HG03175 (cell line): Measurements from ENCODE around the gene ADGRB3.

Experiments used
- ATAC-seq: cut with Tn5 transposase; IDR thresholded peaks from one replicate; pipeline ENCODE4 v1.9.1; 2021; ENCODE audit warnings: mild to moderate bottlenecking, moderate library complexity; ENCODE audit not compliant: unreplicated experiment

ADGRB3 gene

DNA sequence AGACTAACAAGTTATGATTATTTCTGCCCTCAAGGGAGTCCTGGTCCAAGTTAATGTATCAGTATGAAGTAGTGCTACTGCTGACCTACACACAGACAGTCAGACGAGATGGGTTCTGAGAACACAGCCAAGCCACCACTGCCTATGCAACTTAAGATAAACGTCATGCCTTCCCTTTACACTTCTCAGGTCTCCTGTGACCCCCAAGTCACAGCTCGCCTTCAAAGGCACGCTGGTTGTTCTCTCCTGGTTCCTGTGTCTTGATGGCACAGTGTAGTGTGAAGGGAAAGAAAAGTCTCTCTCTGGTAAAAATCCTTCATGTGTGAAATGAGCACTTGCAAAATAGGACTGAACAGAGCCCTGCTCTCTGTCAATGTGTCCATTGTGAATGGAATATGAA lies 377.8 kb downstream of the ADGRB3 start:
- ATAC-seq: no peak

GRCh38 chr6:69018906-69019305 lies 383.8 kb downstream of the ADGRB3 start:
- no peak for ATAC-seq

- ATAC-seq: no peak
These were observed 384.8 kb downstream of the ADGRB3 start for GRCh38 chr6:69019832-69020231.

DNA sequence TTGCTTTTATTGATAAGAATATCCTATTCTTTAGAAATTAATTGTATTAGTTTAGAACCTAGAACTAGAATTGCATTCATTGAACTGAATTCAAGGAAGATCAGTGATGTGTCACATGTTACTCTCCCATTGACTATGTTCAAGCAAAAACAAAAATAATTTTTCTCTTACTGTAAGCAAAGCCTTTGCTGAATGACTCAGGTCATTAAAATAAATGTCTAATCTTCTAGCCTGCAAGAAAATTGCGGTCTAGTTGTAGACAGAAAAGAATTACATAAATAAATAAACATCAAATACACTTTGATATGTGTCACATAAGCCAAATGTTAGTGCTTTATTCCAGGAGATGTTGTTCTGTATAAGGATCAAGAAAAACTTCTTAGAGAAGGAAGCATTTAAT lies 387.9 kb downstream of the ADGRB3 start:
- ATAC-seq: no peak

- no peak for ATAC-seq
These were observed 391.2 kb downstream of the ADGRB3 start for GRCh38 chr6:69026243-69026642.

DNA sequence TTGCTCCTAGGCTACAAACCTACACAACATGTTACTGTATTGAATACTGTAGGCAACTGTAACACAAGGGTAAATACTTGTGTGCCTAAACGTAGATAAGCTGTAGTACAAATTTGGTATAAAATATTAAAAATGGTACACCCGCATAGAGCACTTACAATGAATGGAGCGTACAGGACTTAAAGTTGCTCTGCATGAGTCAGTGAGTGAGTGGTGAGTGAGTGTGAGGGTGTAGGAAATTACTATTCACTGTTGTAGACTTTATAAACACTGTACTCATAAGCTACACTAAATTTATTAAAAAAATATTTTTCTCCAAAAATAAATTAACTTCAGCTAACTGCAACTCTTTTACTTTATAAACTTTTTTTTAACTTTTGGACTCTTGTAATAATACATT lies 391.6 kb downstream of the ADGRB3 start:
- no peak for ATAC-seq

GRCh38 chr6:69027861-69028260 lies 392.8 kb downstream of the ADGRB3 start:
- ATAC-seq: no peak

DNA sequence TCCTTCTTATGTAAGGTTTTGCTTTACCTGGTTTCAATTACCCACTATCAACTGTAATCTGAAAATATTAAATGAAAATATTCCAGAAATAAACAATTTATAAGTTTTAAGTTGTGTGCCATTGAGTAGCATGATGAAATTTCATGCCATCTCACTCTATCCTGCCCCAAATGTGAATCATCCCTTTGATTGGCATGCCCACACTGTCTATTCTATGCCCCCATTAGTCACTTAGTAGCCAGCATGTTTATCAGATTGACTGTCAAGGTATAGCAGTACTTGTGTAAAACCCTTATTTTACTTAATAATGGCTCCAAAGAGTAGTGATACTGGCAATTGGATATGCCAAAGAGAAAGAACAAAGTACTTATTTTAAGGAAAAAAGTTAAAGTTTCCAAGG lies 403.8 kb downstream of the ADGRB3 start:
- ATAC-seq: no peak

DNA sequence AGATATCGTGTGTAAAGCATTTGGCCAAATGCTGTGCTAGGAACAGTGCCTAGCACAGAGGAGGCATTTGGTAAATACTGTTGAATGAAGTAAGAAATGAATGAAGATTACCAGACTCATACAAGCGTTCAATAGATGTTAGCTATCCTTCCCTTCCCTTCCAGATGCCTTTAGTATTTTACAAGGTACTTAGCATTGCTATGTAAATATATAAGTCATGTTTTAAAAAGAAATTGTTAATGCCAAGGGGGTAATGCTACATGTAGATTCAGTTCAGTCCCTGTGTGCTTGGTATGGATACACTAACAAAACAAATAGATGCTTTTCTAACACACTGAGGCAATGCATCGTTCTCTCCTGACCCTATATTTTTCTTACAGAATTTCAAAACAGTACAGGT lies 407.2 kb downstream of the ADGRB3 start:
- ATAC-seq: no peak

DNA sequence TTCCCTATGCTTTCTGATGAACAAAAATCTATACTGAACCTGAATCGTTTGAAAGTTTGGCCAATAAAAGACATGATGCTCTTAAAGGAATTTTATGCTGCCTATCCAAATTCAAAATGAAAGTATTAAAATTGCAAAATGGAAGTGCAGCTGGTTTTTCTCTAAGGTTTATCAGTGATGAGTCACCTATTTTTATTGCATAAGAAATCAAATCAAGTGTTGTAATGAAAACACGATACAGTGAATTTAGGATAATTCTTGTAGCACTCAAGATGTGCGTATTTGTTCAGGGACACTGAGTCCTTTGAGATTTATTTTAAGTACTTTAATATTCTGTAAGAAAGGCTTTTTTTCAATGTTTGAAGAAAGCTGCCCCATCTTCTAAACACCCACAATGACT lies 409.5 kb downstream of the ADGRB3 start:
- no peak for ATAC-seq

GRCh38 chr6:69059413-69059812 lies 424.3 kb downstream of the ADGRB3 start:
- no peak for ATAC-seq

DNA sequence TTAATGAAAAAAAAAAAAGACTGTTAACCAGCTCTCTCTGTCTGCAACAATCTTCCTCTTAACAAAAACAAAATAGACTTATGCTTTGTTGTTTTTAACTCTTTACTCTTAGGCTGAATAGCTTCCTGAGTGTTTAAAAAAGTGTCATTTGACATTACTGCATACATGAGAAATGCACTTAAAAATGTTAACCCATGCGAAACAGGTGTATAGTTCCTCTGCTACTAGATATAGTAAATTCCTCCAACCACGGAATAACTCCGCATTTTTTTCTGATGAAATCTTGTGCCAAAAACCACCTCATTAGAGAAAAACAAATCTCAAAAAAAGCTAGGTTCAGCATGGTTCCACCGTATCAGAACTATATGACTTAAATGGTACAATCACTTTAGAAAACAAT lies 426.0 kb downstream of the ADGRB3 start:
- ATAC-seq: no peak

DNA sequence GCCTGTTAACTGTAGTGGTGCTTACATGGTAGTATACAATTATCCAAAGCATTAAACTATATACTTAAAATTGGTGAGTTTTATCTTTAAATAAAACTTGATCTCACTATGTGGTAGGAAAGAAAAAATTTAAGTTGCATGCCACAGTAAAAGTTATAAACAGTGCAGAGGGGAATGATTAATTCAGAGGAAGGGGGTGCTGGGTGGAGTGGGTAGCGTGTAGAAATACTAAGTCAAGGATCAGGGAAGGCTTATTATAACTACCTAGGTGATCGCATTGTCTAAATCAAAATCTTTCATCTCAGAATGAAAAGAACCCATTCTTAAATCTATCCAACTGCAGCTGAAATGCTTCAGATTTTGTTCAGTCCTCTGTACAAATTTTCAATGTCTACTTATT lies 428.3 kb downstream of the ADGRB3 start:
- ATAC-seq: no peak

DNA sequence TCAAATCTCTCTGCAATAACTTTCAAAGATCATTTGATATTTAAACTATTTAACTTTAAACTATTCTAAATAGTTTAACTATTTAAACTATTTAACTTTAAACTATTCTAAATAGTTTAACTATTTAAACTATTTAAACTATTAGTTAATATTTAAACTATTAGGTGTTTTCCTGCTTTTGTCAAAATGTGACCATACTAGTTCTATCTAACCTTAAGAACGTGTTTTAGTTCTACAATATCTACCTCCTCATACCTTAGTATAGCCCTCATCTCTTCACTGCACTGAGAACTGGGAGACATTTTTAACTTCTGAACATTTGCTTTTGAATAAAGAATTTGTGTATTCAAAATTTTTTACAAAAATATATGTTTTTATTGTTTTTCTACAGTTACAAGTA lies 429.1 kb downstream of the ADGRB3 start:
- ATAC-seq: no peak

- no peak for ATAC-seq
These were observed 434.8 kb downstream of the ADGRB3 start for GRCh38 chr6:69069881-69070280.

GRCh38 chr6:69072796-69073195 lies 437.7 kb downstream of the ADGRB3 start:
- no peak for ATAC-seq

- ATAC-seq: no peak
These were observed 449.8 kb downstream of the ADGRB3 start for GRCh38 chr6:69084746-69085335.

DNA sequence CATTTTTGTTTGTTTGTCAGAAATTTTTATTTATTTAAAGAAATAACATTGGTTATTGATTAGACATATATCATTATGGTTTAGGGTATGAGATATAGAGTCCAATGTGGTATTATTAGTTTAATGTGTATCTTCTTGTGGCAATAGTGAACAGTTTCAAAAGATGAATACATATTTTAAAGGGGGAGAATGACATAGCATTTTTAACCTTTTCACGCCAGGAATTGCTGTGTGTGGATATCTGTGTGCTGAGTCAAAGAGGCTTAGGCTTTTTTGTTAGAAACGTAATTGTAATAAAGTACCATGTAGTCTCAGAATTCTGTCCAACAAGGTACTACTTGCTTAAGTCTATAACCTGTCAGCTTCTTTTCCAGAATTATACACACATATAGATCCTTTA lies 451.6 kb downstream of the ADGRB3 start:
- no peak for ATAC-seq

DNA sequence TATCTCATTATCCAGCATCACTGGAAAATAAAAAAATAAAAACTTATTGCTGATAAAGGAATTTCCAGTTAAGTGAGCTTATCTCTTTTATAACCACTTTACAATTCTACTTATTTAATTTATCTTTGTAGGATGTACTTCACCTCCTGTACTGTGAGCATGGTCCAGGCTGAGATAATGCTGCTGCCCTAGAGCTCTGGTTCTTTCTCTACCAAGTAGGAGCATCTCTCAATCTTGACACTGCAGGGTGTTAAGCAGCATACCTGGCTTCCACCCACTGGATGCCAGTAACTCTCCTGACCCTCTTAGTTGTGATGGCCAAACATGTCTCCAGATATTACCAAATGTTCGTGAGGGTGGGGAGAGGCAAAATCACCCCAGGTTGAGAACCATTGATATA lies 454.5 kb downstream of the ADGRB3 start:
- ATAC-seq: no peak

- no peak for ATAC-seq
These were observed 455.1 kb downstream of the ADGRB3 start for GRCh38 chr6:69090132-69090531.

DNA sequence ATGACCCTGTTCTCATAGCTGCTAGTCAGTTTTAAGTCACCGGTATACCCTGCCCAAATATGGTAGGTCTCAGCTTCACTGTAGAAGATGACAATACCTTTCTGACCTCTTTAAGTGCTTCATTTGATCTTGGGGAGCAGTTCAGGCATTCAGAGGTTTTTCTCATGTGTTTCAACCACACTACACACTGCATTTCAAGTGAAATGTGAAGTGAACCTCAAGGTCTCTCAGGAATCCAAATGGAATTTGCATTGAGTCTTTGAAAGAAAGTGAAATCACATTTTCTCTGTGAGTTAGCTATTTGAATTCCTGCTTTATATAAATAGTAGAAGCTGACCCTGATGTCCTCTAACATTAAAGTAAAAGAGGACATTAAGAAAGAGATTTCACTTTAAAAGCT lies 461.6 kb downstream of the ADGRB3 start:
- ATAC-seq: no peak

- ATAC-seq: no peak
These were observed 462.9 kb downstream of the ADGRB3 start for GRCh38 chr6:69097948-69098347.

DNA sequence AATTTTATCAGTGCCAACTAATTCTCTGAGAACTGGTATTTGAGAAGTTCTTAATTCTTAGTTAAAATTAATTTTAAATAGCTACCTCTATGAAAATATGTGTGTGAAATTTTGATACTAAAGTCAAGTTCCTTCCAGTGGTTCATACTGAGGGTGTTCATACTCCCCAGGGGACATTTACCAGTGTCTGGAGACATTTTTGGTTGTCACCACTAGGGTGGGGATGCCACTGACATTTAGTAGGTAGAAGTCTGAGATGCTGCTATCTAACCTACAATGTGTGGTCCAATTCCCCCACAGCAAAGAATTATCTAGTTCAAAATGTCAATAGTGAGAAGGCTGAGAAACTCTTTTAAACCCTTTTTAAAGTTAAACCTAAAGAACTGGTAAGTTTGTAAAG lies 463.8 kb downstream of the ADGRB3 start:
- no peak for ATAC-seq

DNA sequence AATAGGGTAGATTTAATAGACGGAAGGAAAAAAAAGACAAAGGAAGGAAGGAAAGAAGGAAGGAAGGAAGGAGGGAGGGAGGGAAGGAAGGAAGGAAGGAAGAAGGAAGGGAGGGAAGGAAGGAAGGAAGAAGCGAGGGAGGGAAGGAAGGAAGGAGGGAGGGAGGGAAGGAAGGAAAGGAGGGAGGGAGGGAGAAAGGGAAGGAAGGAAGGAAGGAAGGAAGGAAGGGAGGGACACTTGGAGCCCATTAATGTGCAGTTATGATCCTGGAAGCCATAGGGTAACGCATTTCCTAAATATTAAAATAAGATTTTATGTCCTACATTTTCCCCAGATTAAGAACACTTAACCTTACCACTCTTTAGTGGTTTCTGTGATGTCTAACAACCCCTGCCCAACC lies 465.7 kb downstream of the ADGRB3 start:
- ATAC-seq: no peak
